ENCODE results near the gene ENDOV.

ENDOV gene

GRCh38 chr17:80470603-80471002, 55.6 kb downstream of the ENDOV start:
- no peak for DNase-seq

DNA sequence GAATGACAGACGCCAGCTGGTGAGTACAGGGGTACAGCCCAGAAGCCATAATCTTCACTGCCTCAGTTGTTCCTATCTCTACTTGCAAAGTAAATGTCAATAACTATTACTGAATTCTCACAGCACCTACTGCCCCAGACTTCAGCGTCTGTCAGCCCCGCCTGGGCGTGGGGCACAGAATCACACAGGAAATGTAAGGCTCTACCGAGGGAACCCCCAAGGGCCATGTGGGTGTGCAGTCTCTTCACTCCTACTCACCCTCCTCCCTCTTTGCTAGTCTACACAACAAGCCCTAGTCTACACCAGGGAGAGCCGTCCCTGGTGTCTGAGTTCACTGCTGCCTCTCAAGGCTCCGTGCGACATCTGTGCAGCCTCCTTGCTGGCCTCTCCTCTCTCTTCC, 57.0 kb downstream of the ENDOV start:
- no peak for DNase-seq

DNA sequence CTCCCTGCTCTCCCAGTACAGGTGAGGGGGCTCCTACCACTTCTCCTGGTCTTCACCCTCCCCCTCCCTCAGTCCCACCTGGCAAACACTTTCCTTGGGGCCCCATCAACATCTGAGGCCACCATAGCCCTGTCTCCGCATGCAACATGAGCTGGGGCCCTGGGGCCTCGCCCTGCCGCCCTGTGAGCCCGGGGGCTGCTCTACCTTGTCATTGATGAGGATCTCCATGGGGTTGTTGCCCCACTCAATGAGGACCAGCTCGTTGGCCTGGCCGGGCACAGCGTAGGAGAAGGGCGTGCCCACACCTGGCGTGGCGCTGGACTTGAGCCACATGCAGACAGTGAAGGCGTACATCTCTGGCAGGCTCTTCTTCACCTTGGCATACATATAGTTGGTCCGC, 58.0 kb downstream of the ENDOV start:
- DNase-seq: no peak

GRCh38 chr17:80473701-80474100, 58.7 kb downstream of the ENDOV start:
- no peak for DNase-seq

DNA sequence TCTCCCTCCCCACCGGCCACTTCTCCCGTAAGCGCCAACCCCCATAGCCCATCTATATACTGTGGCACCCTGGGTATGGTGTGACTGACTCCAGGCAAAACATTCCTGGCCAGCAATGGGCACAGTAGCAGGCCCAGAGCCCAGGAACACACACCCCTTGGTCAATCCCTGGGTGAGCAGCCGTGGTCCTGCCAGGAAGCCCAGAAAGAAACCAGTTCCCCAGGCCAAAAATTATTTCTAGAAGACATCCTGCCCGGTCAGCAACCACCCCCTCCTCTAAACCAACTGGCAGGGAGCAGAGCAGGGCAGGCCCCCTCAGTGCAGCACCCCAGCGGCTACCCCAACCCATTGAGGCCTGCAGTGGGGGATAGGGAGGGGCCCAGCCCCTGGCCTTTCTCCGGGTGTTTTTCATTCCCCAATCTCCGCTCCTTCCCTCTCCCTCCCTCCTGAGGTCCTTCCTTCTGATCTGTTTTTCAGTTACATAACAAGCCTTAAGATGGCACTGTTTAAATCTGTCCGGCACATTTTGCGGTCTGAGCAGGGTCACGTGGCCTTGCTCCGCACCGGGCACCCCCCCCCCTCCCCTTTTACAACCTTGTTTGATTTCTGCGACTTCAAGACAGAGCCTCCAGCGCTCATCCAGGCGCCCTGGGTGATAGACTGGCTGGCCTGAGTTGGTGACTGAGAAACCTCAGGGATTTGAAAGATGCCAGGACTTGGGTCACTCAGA, 59.4 kb downstream of the ENDOV start:
- no peak for DNase-seq

- DNase-seq: no peak
Observed at GRCh38 chr17:80474961-80475909, 60.3 kb downstream of the ENDOV start.

DNA sequence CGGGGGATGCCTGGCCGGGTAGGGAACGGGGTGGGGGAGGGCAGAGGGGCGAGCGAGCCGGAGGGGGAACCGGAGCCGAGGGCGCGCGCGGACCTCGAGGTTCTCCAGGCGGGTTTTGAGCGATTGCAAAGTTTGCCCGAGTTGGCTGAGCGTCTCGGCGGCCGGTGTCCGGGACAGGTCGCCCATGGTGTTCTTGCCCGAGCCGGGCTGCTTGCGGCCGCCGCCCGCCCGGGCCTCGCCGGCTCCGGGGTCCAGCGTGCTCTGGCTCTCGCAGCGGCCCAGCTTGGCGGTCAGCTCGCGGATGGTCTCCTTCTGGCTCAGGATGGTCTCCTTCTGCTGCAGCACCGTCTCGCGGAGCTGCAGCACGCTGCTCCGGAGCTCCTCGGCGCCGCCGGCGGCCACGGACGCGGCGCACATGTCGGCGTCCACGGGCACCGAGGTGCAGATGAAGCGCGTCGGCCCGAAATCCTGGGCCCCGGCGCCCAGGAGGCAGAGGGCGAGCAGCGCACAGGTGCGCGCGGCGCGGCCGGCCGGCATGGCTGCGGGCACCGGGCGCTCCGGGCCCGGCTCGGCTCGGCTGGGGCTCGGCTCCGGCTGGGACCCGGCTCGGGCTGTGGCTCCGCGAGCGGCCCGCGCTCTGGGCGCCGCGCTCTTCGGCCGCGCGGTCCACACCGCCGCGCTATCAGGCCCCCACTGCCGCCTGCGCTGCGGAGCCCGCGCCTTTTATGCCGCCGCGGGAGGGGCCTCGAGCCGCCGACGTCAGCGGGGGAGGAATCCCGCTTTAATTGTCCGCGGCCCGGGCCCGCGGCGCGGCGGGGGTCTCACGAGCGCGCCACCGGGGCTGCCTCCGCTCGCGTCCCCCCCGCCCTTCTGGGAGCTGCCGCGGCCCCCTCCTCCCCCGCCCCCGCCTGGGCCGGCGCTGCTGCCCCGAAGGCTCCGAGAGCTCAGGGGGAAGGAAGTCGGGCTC, 61.2 kb downstream of the ENDOV start, which contains the start of gene NPTX1:
NPTX1 (minus strand) TSS at position 698 of the 967 bp plus-strand sequence; CDS start at position 537, 161 bp downstream.
- DNase-seq: no peak

- DNase-seq: no peak
Observed at GRCh38 chr17:80476877-80477646, 62.1 kb downstream of the ENDOV start.

DNA sequence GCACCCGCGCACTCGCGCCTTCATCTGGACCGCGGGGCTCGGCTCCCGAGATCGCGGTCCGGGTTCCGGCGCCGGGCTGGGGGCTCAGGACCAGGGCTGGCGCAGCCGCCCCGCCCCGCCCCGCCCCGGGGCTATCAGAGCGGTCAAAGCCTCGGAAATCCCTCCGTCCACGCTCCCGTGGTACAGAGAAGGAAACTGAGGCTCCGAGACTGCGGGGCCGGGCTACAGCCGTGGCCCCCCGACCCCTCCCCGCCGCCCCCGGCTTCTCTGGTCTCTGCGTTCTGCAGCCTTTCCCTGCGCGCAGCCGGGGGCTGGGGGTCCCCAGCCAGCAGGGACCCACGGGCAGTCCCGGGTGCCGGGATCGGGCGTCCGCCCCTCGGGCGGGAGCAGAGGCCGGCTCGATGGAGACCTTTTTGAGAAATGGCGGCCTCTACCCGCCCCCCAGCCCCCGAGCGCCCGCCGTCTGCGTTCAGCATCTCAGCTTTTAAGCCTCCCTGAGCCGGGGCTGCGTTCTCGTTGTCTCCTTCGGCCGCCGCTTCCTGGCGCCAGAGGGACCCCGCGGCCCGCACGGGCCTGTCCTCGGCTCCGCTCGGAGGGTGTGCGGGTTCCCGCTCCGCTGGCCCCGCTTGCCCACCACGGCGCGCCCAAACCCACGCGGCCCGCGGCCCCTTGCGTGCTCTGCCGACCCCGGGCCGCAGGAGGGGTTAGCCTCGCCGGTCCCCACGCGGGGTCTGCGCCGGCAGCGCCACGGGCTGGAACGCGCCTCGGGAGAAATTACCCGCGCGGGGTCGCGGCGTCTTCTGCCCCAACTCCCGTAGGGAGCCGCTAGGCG, 62.9 kb downstream of the ENDOV start:
- no peak for DNase-seq

- DNase-seq: no peak
Observed at GRCh38 chr17:80478487-80479245, 63.7 kb downstream of the ENDOV start.

GRCh38 chr17:80479246-80479566, 64.2 kb downstream of the ENDOV start:
- no peak for DNase-seq

DNA sequence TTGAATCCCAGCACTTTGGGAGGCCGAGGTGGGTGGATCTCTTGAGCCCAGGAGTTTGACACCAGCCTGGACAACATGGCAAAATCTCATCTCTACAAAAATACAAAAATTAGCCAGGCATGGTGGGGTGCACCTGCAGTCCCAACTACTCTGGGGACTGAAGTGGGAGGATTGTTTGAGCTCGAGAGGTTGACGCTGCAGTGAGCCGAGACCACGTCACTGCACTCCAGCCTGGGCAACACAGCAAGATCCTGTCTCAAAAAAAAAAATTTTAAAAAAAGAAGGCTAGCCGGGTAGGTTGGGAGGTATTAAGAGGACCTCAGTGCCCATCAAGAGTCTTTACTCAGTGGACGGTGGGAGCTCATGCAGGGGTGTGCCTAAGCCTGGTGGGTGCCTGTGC, 65.3 kb downstream of the ENDOV start:
- DNase-seq: no peak

GRCh38 chr17:80481284-80482057, 66.5 kb downstream of the ENDOV start:
- no peak for DNase-seq

DNA sequence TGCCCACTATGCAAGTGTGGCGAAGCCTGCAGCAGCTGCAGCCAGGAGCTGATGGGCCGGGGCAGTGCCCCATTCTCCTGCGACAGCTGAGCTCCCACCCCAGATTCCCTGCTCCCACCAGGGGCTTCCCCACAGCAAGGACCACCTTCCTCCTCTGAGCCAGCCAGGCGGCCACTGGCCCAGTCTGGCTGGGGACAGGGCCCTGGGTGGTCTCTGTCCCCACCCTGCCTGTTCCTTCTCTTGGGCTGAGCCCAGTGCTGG, 67.0 kb downstream of the ENDOV start:
- no peak for DNase-seq

DNA sequence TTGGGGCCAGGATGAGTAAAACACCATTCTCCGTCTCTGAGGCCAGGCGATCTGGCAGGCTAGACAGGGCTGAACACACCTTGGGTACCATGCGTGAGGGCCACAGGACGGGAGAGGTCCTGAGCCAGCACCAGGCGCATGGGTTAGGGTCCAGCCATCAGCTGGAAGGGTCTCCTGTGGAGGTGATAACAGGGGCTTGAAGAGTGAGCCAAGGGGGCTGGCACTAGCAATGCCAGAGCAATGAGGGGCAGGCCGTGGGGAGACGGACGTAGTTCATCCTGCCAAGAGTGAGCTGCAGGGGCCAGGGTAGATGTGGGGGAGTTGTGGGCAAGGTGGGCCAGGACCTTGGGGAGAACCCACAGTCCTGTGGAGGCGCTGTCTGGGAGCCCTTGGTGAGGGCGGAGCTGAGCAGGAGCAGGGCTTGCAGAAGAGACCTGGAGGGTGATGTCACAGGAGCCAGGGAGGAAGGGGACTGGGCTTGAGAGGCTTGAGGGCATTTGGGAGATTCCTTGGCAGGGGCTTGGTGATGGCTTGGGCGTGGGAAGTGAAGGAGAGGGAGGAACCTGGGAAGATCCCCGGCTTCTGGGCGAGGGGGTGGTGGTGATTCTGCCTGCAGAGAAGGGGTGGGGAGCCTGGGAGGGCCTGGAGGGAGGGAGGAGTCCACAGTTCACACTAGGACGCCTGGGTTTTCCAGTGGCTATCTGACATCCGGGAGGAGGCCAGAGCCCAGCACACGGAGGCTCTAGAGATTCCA, 67.8 kb downstream of the ENDOV start:
- DNase-seq: no peak

DNA sequence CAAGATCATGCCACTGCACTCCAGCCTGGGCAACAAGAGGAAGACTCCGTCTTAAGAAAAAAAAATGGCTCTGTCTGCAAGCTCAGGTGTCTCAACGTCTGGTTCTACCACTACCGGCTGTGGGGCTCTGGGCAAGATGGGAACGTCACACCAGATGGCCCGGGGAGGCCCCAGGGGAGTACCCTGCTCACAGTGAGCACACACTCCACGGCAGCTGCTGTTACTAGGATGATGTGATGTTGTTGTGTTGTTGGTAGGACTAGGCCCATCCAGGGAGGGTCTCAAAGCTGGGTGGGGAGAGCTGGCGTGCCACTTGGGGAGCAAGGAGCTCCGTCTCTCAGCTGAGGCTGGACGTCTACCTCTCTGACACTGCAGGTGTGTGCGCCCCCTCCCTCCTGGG, 70.9 kb downstream of the ENDOV start:
- no peak for DNase-seq

GRCh38 chr17:80486692-80487091, 71.7 kb downstream of the ENDOV start:
- DNase-seq: no peak

DNA sequence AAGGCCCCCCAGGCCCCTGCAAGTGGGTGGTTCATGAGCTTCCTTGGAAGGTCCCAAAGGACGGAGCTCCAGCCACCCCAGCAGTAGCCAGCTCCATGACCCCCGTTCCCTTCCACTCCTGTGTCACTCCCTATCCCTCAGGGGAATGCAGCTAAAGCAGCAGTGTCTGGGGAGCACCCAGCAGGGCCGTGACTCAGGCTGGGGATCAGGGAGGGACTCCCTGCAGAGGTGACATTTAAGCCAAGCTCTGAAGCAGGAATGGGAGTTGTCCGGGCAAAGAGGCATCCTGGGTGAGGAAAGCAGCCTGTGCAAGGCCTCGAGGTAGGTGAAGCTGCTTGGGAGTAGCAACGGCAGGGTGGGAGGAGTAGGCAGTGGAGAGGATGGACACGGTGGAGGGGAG, 72.5 kb downstream of the ENDOV start:
- DNase-seq: no peak

Measured in T-helper 9 cell (primary cell).